GM18951 (cell line): ENCODE data around the gene GALNT18.

Experiments
- POLR2A ChIP-seq: IDR thresholded peaks from 4 replicates; pipeline ENCODE4 v1.6.1; 2011; ENCODE audit warnings: mild to moderate bottlenecking; ENCODE audit not compliant: insufficient read length, insufficient read depth; ENCODE audit errors: extremely low read depth
- in situ Hi-C: fragments of 300-500 bp; cut with MboI; formaldehyde crosslinking; loops from one replicate; pipeline ENCODE4 v1.12.0; 2022; ENCODE audit warnings: low sequenced_read_pairs, mixed read lengths, inconsistent platforms; ENCODE audit not compliant: unreplicated experiment

Gene GALNT18

GRCh38 chr11:11403763-11404725, 217.8 kb downstream of the GALNT18 start:
- TF ChIP-seq POLR2A = no peak
- in situ Hi-C loops = no loop called here

GRCh38 chr11:11401960-11402535, 219.8 kb downstream of the GALNT18 start:
- in situ Hi-C loops = no loop called here
- no peak for TF ChIP-seq POLR2A

- no peak for TF ChIP-seq POLR2A
- in situ Hi-C loops = no loop called here
Measured at GRCh38 chr11:11400635-11401232, 221.1 kb downstream of the GALNT18 start.

- TF ChIP-seq POLR2A = no peak
- in situ Hi-C loops = no loop called here
Measured at GRCh38 chr11:11400121-11400520, 221.7 kb downstream of the GALNT18 start.

- no peak for TF ChIP-seq POLR2A
Measured at GRCh38 chr11:11397781-11398180, 224.0 kb downstream of the GALNT18 start.

GRCh38 chr11:11397036-11397415, 224.8 kb downstream of the GALNT18 start:
- TF ChIP-seq POLR2A = no peak
- in situ Hi-C loops = no loop called here

More at GRCh38 chr11:11397781-11398180, 224.0 kb downstream of the GALNT18 start:
- in situ Hi-C loops = no loop called here

GRCh38 chr11:11396301-11397035, 225.3 kb downstream of the GALNT18 start:
- no peak for TF ChIP-seq POLR2A
- in situ Hi-C loops = no loop called here

- in situ Hi-C loops = no loop called here
- no peak for TF ChIP-seq POLR2A
Measured at GRCh38 chr11:11395126-11395525, 226.7 kb downstream of the GALNT18 start.

- no peak for TF ChIP-seq POLR2A
- in situ Hi-C loops = no loop called here
Measured at GRCh38 chr11:11394241-11394640, 227.6 kb downstream of the GALNT18 start.

GRCh38 chr11:11391796-11392463, 229.9 kb downstream of the GALNT18 start:
- in situ Hi-C loops = no loop called here
- TF ChIP-seq POLR2A = no peak

- TF ChIP-seq POLR2A = no peak
- in situ Hi-C loops = no loop called here
Measured at GRCh38 chr11:11391169-11391568, 230.6 kb downstream of the GALNT18 start.

GRCh38 chr11:11390068-11390771, 231.6 kb downstream of the GALNT18 start:
- TF ChIP-seq POLR2A = no peak
- in situ Hi-C loops = no loop called here
